ENCODE results near the gene AGO3.

DNA sequence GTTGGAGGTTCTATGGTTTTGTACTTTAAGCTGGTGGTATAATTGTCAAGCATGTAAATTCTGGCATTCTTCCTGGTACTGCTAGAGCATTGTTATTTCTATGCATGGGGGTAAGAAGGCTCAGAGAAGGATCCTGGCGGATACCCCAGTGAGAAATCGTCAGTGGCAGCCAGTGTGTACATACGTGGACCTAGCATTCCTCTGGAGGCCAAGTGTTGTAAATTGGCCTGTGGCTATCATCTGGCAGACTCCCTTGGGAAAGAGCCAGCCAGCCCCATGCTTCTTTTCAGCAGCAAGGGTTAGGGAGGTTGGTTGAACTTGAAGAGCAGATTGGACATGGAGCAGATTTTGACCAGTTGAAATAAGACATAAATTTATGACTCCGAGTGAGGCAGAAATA is 5.2 kb upstream of the AGO3 start:
- TF ChIP-seq CTCF (conservative IDR thresholded peaks at IDR 0.05; ENCODE audit: low read length) = no peak
- TF ChIP-seq EZH2phosphoT487 (IDR thresholded peaks at IDR 0.05; ENCODE audit: borderline replicate concordance, low read depth, low read length) = no peak
